ENCODE measurements around the gene OTULINL.

OTULINL gene

DNA sequence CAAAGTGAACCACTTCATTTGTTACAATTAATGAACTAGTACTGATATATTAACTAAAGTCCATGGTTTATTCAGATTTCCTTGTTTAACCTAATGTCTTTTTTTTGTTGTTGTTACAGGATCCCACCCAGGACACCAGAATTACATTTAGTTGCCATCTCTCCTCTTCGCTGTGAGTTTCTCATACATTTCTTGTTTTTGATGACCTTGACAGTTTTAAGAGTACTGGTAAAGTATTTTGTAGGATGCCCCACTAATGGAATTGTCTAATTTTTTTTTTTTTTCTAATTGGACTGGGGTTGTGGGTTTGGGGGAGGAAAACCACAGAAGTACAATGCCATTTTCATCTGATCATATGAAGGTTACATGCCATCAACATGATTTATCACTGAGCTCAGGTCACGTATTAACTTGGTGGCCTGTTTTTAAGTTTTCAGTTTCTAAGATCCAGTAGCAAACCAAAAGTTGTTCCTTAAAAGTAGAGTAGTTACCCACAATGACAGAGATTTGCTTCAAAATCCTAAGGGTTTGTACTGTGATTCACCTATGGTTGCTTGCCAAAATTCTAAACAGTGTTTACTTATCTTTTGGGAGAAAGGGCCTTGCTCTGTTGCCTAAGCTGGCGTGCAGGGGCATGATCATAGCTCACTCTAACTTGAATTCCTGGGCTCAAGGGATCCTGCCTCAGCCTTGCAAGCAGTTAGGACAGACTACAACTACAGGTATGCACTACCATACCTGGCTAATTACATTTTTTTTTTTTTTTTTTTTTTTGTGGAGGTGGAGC is 78.4 kb downstream of the OTULINL start:
- H3K36me3 Mint-ChIP-seq (ENCODE audit: low read depth): peaks cover 15% of the 10 kb centered on the region
- no peaks in the 10 kb centered on the region for H3K9me3 Mint-ChIP-seq
- H3K27me3 Mint-ChIP-seq: no peaks in the 10 kb centered on the region
- no peak for DNase-seq
- H3K4me1 Mint-ChIP-seq (ENCODE audit: low read depth): peaks cover 53% of the 10 kb centered on the region
- no peak overlapping the region for H3K4me3 Mint-ChIP-seq
- H3K27ac Mint-ChIP-seq: no peak overlapping the region

DNA sequence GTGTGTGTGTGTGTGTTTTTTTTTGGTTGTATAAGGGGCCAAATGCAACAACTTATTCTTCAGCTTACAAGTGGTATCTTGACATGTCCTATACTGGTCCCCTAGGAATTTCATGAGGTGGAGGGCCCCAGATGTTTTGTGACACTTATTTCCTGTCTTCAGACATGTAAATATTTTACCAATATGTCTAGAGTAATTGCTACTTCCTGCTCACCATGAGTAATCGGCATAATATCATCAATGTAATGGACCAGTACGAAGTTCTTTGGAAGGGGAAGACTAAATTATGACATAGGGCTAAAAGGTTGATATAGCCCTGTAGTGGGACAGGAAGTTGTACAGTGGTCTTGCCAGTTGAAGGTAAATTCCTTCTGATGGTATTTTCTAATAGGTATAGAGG is 79.2 kb downstream of the OTULINL start:
- H3K4me1 Mint-ChIP-seq (ENCODE audit: low read depth): peaks cover 53% of the 10 kb centered on the region
- H3K27ac Mint-ChIP-seq: no peak overlapping the region
- no peak for DNase-seq
- peaks cover 21% of the 10 kb centered on the region for H3K36me3 Mint-ChIP-seq (ENCODE audit: low read depth)
- no peaks in the 10 kb centered on the region for H3K9me3 Mint-ChIP-seq
- no peaks in the 10 kb centered on the region for H3K27me3 Mint-ChIP-seq
- no peak overlapping the region for H3K4me3 Mint-ChIP-seq
